Measurements from ENCODE around the gene RHOA.
"Not testable (repeated sequence)": the region's sequence is repeated elsewhere in the genome, so short reads cannot be mapped to it uniquely, and the experiment has no call there.

Gene RHOA

DNA sequence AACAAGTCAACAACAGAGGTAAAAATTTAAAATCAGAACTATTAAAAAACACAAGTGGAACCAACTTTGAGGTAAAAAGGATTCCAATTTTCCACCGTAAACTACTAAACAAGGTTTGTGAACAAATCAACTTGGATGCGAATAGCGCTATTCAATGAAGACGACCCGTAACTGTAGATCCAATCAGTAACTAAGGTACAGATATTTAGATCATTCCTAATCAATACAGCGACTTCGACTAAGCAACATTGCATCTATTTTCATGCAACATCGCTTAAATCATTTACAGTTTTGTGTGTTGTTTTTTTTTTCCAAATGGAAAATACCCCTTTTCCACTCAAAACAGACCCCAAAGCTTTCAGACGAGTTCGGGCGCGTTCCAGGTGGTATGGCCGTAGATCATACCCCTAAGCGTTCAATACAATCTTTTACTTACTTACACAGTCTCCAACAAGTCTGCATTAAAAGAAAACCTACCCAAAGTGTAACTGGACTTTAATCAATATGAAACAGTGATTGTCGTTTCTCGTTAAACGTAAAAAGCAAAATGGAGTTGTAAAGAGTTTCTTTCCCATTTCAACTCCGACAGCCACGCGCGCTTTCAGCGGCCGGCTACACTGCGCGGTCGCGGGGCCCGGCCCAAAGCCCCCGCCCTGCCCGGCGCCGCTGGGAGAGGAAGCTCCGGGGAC lies 786 bp downstream of the RHOA start:
- DNase-seq = no peak

DNA sequence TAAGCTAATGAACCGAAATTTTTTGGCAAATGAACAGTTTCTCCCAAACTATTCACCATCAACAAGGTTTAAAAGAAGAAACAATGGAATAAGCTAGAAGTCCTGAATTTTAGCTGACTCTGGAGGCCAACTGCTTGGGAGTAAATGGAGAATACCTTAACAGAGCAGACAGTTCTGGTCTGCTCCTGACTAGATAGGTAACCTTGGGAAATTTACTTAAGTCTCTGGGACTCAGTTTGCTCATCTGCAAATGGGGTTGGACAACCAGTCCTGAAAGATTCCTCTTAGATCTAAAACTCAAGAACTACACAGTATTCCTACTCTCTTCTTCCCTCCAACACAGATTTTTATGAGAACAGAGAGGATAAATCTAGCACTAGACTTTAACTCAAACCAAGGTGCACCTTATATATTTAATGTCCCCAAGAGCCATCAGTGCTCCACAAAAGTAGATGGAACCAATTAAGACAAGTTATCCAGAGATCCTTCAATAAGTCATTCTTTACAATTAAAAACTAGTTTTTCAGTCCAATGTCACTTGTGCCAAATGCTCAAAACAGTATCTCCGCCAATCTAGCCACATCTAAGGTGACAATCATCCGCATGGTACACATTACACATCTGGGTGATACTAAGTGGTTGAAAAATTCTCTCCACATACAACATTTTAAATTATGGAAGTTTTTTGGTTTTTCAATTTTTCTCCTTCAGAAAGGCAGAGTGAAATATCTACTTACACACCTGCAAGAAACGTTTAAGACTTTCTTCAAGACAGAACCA lies 1.5 kb downstream of the RHOA start:
- DNase-seq = no peak

- no peak for DNase-seq
Measured at GRCh38 chr3:49406571-49407565, 4.9 kb downstream of the RHOA start.

GRCh38 chr3:49405570-49405969 lies 6.2 kb downstream of the RHOA start:
- not testable (repeated sequence) for DNase-seq

DNA sequence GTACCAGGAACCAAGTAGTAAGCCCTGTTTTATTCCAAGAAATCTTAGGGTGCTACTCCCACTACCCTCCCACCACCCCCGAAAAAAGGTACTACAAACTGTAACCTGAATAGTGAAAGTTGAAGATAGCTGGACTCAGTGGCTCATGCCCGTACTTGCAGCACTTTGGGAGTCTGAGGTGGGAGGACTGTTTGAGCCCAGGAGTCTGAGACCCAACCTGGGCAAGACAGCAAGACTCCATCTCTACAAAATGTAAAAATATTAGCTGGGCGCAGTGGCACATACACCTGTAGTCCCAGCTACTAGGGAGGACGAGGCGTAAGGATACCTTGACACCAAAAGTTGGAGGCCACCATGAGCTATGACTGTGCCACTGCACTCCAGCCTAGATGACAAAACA lies 7.9 kb downstream of the RHOA start:
- no peak for DNase-seq

DNA sequence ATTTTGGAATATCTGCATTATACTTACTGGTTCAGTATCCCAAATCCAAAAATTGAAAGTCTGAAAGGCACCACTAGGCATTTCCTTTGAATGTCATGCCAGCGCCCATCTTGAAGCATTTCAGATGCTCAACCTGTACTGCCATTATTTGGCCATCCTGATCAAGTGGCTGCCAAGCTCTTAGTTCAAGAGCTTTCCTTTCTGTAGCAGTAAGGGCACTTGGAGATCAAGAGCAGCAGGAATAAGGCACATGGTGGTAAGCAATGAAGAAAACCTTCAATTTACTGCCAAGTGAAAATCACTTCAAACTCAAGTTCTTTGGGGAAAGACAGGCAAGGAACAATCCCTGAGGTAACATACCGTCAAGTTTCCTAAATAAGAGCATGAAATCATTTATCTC lies 10.0 kb downstream of the RHOA start:
- DNase-seq = no peak

DNA sequence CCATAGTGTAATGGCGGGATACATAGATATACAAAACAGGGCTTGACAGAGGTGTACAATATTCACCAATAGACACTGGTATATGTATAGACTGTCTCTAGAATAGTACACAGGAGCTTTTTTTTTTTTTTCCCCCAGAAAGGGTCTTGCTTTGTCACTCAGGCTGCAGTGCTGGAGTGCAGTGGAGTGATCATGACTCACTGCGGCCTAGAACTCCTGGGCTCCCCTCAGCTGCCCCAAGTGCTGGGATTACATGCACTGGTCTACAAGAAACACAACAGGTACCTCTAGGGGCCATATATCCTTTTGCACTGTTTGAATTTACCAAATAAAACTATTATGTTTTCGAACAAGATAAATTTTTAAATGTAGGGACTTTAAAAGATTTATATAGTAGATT lies 12.3 kb downstream of the RHOA start:
- DNase-seq = no peak

DNA sequence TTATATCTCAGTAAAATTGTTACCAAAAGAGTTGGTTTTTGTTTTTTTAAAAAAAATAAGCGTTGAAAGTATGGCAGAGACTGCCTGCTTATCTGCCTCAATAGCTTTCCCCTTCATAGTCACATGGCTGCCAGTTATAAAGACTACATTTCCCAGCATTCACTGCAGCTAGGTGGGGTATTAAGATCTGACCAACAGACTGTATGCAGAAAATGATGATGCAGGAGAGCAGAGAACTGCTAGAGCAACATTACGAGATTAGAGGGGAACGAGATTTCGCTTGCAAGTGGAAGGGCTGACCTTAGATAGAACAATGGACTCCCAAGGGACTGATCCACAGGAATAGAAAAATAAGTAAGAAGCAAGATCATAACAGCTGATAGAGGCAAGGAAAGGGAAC lies 14.3 kb downstream of the RHOA start:
- DNase-seq = no peak

DNA sequence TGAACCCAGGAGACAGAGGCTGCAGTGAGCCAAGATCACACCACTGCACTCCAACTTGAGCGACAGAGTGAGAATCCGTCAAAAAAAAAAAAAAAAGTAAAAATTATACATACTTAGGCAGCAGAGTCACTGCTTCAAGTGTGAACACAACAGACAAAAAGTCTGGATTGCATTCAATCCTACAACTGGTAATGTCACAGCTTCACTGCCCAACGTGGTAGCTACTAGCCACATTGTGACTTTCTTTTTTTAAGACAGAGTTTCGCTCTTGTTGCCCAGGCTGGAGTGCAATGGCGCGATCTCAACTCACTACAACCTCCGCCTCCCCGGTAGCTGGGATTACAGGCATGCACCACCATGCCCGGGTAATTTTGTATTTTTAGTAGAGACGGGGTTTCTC lies 20.5 kb downstream of the RHOA start:
- DNase-seq = not testable (repeated sequence)

DNA sequence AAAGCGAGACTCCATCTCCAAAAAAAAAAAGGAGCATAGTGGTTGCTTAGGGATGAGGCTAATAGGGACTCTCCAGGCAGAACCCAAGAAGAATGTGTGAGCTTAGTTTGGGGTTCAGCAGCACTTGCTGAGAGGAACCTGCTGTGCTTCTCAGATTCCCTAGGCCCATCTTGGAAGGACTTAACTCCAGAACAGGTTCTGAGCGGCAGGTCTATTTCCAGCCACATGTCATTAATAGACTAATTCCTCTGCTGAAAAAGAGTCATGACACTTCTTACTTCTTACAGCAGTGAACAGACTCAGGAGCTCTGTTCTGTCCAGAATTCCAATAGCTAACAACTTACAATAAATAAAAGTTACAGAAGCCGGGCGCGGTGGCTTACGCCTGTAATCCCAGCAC lies 22.5 kb downstream of the RHOA start:
- DNase-seq = no peak

- no peak for DNase-seq
Measured at GRCh38 chr3:49388289-49388820, 23.4 kb downstream of the RHOA start.

DNA sequence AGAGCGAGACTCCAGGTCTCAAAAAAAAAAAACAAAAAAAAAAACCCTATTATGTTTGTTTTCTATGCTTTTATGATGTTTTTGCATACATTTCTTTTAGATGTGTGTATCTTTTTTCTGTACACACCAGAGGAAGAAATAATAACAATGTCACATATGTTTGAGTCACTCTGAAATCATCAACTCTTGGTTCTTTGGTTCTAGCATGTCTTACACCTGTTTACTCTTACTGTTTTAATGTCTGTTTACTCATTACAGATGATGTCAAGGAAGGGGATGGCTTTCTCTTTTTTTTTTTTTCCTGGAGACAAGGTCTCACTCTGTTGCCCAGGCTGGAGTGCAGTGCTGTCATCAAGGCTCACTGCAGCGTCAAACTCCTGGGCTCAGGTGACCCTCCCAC lies 24.1 kb downstream of the RHOA start:
- DNase-seq = no peak

GRCh38 chr3:49386056-49386756 lies 25.6 kb downstream of the RHOA start:
- DNase-seq = no peak

DNA sequence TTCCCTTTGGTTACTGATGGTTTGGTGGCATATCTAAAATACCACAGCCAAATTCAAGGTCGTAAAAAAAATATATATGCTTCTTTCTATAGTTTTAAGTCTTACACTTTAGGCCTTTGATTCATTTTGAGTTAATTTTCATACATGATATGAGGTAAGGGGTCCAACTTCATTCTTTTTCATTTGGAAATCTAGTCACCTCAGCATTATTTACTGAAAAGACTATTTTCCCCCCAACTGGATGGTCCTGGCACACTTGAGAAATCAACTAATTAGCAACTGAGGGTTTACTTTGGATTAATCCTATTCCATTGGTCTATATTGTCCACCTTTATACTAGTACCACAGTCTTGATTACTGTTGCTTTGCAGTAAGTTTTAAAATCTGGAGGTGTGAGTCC lies 26.2 kb downstream of the RHOA start:
- DNase-seq = no peak

GRCh38 chr3:49383387-49383786 lies 28.4 kb downstream of the RHOA start:
- no peak for DNase-seq

- no peak for DNase-seq
Measured at GRCh38 chr3:49378249-49378895, 33.4 kb downstream of the RHOA start.

DNA sequence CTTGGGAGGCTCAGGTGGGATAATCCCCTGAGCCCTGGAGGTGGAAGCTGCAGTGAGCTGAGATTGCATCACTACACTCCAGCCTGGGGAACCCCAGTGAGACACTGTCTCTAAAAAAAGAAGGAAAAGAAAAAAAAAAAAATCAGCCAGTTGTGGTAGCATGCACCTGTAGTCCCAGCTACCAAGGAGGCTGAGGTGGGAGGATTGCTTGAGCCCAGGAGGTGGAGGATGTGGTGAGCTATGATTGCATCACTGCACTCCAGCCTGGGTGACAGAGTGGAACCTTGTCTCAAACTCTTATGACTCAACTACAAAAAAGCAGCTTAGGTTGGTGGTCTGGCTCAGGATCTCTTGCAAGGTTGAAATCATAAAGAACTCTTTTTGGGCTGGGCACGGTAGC lies 34.3 kb downstream of the RHOA start:
- no peak for DNase-seq

GRCh38 chr3:49371946-49372345 lies 39.8 kb downstream of the RHOA start:
- DNase-seq = no peak

- no peak for DNase-seq
Measured at GRCh38 chr3:49370585-49371290, 41.0 kb downstream of the RHOA start.

DNA sequence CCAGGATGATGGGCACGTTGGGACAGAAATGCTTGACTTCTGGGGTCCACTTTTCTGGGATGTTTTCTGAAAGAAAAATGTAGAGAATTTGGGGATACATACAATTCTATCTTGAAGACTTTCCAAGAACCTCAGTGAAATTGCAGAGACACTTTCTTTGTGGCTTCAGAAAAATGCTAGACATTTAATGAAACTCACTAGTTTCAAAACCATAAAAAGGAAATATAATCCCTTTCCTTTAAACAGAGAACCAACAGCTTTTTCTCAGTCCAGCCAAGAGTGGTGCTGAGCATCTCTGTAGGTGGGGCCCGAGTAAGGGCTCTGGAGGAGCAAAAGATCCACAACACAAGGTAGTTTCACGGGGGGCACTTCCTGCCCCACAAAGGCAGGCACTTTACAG lies 49.2 kb downstream of the RHOA start:
- no peak for DNase-seq

DNA sequence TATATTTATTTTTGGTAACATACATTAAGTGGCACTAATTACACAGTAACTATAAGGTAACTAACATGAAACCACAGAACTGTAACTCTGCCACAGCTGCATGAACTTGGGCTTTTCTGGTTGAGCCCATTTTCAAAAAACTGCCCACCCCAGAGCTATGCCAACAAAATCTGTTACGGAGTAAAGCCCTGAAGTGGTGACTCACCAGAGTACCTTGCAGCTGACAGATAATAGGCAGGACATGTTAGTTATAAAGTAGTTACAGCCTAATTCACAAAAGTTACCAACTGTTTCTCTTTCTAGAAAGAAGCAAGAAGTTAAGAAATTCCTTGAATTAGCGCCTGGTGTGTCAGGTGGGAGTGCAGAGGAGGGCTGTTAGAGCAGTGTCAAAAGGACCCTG lies 52.2 kb downstream of the RHOA start:
- DNase-seq = no peak
